ENCODE data around the gene GPRIN3. TPM values are rescaled to one million over a fixed set of nuclear protein-coding genes. Genes with fewer than 3 reads are reported as not detected.

GPRIN3 gene
- total RNA-seq, 2 experiments from 2014 or later = 46.4 TPM

DNA sequence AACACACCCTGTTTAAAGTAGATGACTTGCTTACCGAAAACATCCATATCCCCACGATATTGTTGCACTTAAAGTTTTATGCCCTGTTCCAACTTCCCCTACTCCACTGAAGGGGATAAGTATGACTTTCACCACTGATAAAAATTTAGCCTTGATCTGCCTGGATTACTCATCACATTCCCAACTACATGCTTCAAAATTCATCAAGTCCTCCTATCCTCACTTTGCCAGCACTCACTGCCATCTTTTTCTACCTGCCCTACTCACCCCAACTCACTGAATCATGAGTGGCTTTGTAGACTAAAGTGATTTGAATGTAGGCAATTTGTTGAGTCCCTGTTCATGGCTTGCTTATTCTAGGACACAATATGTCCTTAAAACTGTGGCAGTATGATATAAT, 12.2 kb upstream of the GPRIN3 start:
- peaks cover 26% of the 10 kb centered on the region for H3K4me1 ChIP-seq (ENCODE audit: insufficient read depth, low read length)
- H3K4me3 ChIP-seq (ENCODE audit: low read length) = no peak overlapping the region
- DNase-seq = no peak
- CTCF ChIA-PET = interaction anchor here (0.7 kb wide), 1 partner anchor 11 kb away, joined by 3 read pairs; no protein-coding TSS in a partner anchor
- POLR2A ChIA-PET = interaction anchor here (0.6 to 0.7 kb wide), 2 partner anchors 15 to 18 kb away, joined by 3 to 5 read pairs; no protein-coding TSS in a partner anchor
- intact Hi-C loops (cut with DNase I, micrococcal nuclease) = loop anchor here in 1 of 2 experiments (5.0 kb wide), 2 partner anchors 33 to 37 kb away; no protein-coding TSS in a partner anchor
- H3K36me3 ChIP-seq (ENCODE audit: insufficient read depth, low read length) = no peaks in the 10 kb centered on the region
- H3K4me3 Mint-ChIP-seq = no peak overlapping the region
- peaks cover 38% of the 10 kb centered on the region for H3K4me1 Mint-ChIP-seq (ENCODE audit: low read depth)
- no peaks in the 10 kb centered on the region for H3K9me3 ChIP-seq (ENCODE audit: control insufficient read depth in 1 of 2, insufficient read depth in 1 of 2, low read length in 2 of 2)
- no peaks in the 10 kb centered on the region for H3K27me3 ChIP-seq (ENCODE audit: control insufficient read depth in 1 of 2, insufficient read depth in 2 of 2, low read length in 2 of 2)
- no peak for ATAC-seq (ENCODE audit: poor library complexity)
- TF ChIP-seq, protein P1, sequence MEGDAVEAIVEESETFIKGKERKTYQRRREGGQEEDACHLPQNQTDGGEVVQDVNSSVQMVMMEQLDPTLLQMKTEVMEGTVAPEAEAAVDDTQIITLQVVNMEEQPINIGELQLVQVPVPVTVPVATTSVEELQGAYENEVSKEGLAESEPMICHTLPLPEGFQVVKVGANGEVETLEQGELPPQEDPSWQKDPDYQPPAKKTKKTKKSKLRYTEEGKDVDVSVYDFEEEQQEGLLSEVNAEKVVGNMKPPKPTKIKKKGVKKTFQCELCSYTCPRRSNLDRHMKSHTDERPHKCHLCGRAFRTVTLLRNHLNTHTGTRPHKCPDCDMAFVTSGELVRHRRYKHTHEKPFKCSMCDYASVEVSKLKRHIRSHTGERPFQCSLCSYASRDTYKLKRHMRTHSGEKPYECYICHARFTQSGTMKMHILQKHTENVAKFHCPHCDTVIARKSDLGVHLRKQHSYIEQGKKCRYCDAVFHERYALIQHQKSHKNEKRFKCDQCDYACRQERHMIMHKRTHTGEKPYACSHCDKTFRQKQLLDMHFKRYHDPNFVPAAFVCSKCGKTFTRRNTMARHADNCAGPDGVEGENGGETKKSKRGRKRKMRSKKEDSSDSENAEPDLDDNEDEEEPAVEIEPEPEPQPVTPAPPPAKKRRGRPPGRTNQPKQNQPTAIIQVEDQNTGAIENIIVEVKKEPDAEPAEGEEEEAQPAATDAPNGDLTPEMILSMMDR (IDR thresholded peaks at IDR 0.05) = no peak
- no peak overlapping the region for H3K27ac ChIP-seq (ENCODE audit: low read depth in 1 of 2, low read length in 2 of 2)
- no peaks in the 10 kb centered on the region for H3K36me3 Mint-ChIP-seq (ENCODE audit: low read depth)
- H3K27ac Mint-ChIP-seq = no peak overlapping the region
- H3K9me3 Mint-ChIP-seq = no peaks in the 10 kb centered on the region
- H3K27me3 Mint-ChIP-seq = no peaks in the 10 kb centered on the region

DNA sequence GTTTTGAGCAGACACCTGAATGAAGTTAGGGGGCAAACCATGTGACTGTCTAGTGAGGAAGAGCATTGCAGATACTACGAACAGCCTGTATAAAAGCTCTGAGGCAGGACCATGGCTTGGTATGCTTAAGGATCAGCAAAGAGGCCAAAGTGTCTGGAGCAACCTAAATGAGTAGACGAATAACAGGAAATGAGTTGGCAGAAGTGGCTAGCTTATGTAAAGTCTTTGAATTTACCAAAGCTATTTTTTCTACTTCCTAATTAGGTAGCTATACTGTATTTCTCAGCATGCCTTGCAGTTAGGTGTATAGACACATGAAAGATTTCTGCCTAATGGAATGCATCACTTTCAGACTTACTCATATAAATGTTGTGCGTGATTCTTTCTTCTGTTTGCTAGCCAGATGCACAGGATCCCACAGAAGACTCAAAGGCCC, 9.3 kb upstream of the GPRIN3 start:
- H3K4me1 Mint-ChIP-seq (ENCODE audit: low read depth) = peaks cover 38% of the 10 kb centered on the region
- DNase-seq = peak in 5 of 14 experiments; percentile 27 to 83 (median 69)

DNA sequence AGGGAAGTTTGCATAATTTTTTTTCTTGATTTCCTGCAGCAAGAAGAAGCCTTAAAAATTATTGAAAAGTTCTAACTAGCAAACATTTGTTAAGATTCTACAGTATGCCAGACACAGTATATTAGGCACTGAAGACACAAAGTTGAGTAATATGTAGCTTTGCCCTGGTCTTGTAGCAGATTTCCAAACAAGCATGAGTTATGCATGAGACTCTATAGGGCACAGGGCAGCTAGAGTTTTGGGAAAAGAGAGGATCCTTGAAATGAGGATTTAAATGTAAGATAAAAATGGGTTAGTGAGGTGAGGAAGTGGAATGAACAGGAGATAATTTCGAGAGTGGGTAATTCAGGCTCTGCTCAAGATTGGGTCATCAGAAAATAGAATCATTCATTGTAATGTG, 8.6 kb upstream of the GPRIN3 start:
- DNase-seq (no peak), ATAC-seq (ENCODE audit: poor library complexity) (no peak)
- Mint-ChIP-seq H3K27me3 (no peaks in the 10 kb centered on the region), H3K27ac (peak overlapping the region; percentile 81), H3K9me3 (no peaks in the 10 kb centered on the region), H3K4me3 (peak overlapping the region; percentile 44), H3K4me1 (ENCODE audit: low read depth) (peaks cover 38% of the 10 kb centered on the region), H3K36me3 (ENCODE audit: low read depth) (no peaks in the 10 kb centered on the region)
- Histone ChIP-seq H3K27ac (ENCODE audit: low read depth in 1 of 2, low read length in 2 of 2) (peak overlapping the region in 1 of 2 donors; percentile 68), H3K4me3 (ENCODE audit: low read length) (no peak overlapping the region), H3K4me1 (ENCODE audit: insufficient read depth, low read length) (peaks cover 26% of the 10 kb centered on the region), H3K36me3 (ENCODE audit: insufficient read depth, low read length) (no peaks in the 10 kb centered on the region), H3K9me3 (ENCODE audit: control insufficient read depth in 1 of 2, insufficient read depth in 1 of 2, low read length in 2 of 2) (no peaks in the 10 kb centered on the region), H3K27me3 (ENCODE audit: control insufficient read depth in 1 of 2, insufficient read depth in 2 of 2, low read length in 2 of 2) (no peaks in the 10 kb centered on the region)
- TF ChIP-seq, protein P1 (IDR thresholded peaks at IDR 0.05) = no peak
- CTCF ChIA-PET = interaction anchor here (2.3 kb wide), 1 partner anchor 17 kb away, joined by 10 read pairs; no protein-coding TSS in a partner anchor
- POLR2A ChIA-PET = interaction anchor here (0.7 to 3.4 kb wide), 4 partner anchors 9 to 22 kb away, joined by 4 to 37 read pairs (median 20); partner anchors contain the start of gene GPRIN3
- intact Hi-C loops (cut with DNase I, micrococcal nuclease) = loop anchor here in 1 of 2 experiments (2.0 to 5.0 kb wide), 3 partner anchors 17 to 36 kb away; no protein-coding TSS in a partner anchor

More for the DNA sequence above, 9.3 kb upstream of the GPRIN3 start:
- POLR2A ChIA-PET = interaction anchor here (0.8 to 3.4 kb wide), 6 partner anchors 10 to 42 kb away, joined by 3 to 37 read pairs (median 8); partner anchors contain the start of gene GPRIN3
- no peaks in the 10 kb centered on the region for H3K9me3 ChIP-seq (ENCODE audit: control insufficient read depth in 1 of 2, insufficient read depth in 1 of 2, low read length in 2 of 2)
- Mint-ChIP-seq H3K36me3 (ENCODE audit: low read depth) (no peaks in the 10 kb centered on the region), H3K4me3 (peak overlapping the region; percentile 13), H3K27ac (peak overlapping the region; percentile 81), H3K9me3 (no peaks in the 10 kb centered on the region), H3K27me3 (no peaks in the 10 kb centered on the region)
- H3K4me1 ChIP-seq (ENCODE audit: insufficient read depth, low read length) = peaks cover 26% of the 10 kb centered on the region
- H3K27me3 ChIP-seq (ENCODE audit: control insufficient read depth in 1 of 2, insufficient read depth in 2 of 2, low read length in 2 of 2) = no peaks in the 10 kb centered on the region
- H3K36me3 ChIP-seq (ENCODE audit: insufficient read depth, low read length) = no peaks in the 10 kb centered on the region
- CTCF ChIA-PET = interaction anchor here (1.0 to 2.3 kb wide), 4 partner anchors 9 to 90 kb away, joined by 3 to 10 read pairs (median 5); partner anchors contain the start of gene GPRIN3
- H3K27ac ChIP-seq (ENCODE audit: low read depth in 1 of 2, low read length in 2 of 2) = peak overlapping the region; percentile 38 to 68
- intact Hi-C loops (cut with DNase I, micrococcal nuclease) = loop anchor here in 1 of 2 experiments (2.0 to 5.0 kb wide), 3 partner anchors 18 to 35 kb away; no protein-coding TSS in a partner anchor
- TF ChIP-seq, protein P1 (IDR thresholded peaks at IDR 0.05) = no peak
- peak; percentile 85 for ATAC-seq (ENCODE audit: poor library complexity)
- H3K4me3 ChIP-seq (ENCODE audit: low read length) = no peak overlapping the region

All from CD4-positive, alpha-beta T cell (primary cell).